Tibial nerve (tissue), 4 donors: ENCODE results near the gene SMARCAD1. TPM values are rescaled to one million over a fixed set of nuclear protein-coding genes. Genes with fewer than 3 reads are reported as not detected.

Experiments used
- DNase-seq, 2 donors: peaks; one replicate each; pipeline ENCODE4 v3.0.0-alpha.2; 2019; ENCODE audit warnings: low spot score in 2 of 2
- H3K27ac ChIP-seq, 4 donors: fragments of 200-600 bp; sonication (generic) in 3 of 4; one replicate each; pipeline ENCODE4 v1.5.1; 2017 to 2019; ENCODE audit warnings: mild to moderate bottlenecking in 1 of 4
- H3K27me3 ChIP-seq, 2 donors: fragments of 200-600 bp; sonication (generic) in 1 of 2; one replicate each; pipeline versions ENCODE4 v1.5.1 to v1.6.0; 2017 to 2019
- H3K36me3 ChIP-seq, 3 donors: fragments of 200-600 bp; sonication (generic); one replicate each; pipeline ENCODE4 v1.5.1; 2018 to 2019
- H3K4me1 ChIP-seq, 4 donors: fragments of 200-600 bp; sonication (generic) in 3 of 4; one replicate each; pipeline ENCODE4 v1.5.1; 2017 to 2019
- H3K4me3 ChIP-seq, 4 donors: fragments of 200-600 bp; sonication (generic) in 3 of 4; one replicate each; pipeline ENCODE4 v1.5.1; 2017 to 2019; ENCODE audit warnings: mild to moderate bottlenecking in 1 of 4, moderate library complexity in 1 of 4
- H3K9me3 ChIP-seq, 4 donors: fragments of 200-600 bp; sonication (generic) in 3 of 4; one replicate each; pipeline ENCODE4 v1.5.1; 2017 to 2019
- CTCF ChIP-seq, 5 experiments: fragments of 200-600 bp in 3 of 5; fragments of 450-650 bp in 2 of 5; sonication (generic) in 3 of 5; IDR thresholded peaks; one replicate each; pipeline ENCODE4 v1.5.1; 2016 to 2019; ENCODE audit warnings: antibody characterized with exemption in 5 of 5, mild to moderate bottlenecking in 3 of 5, moderate library complexity in 2 of 5
- EP300 ChIP-seq, 2 donors: sonication (generic); formaldehyde crosslinking; IDR thresholded peaks; one replicate each; pipeline ENCODE4 v1.6.1; 2017; ENCODE audit warnings: antibody characterized with exemption in 2 of 2, mild to moderate bottlenecking in 1 of 2
- POLR2A ChIP-seq, 2 donors: fragments of 450-650 bp; IDR thresholded peaks; one replicate each; pipeline ENCODE4 v1.6.1; 2017; ENCODE audit warnings: antibody characterized with exemption in 2 of 2, mild to moderate bottlenecking in 2 of 2, moderate library complexity in 2 of 2
- WGBS, 2 donors: methylation state at CpG; one replicate each; pipeline ENCODE4 v1.1.5; 2018; 5-methylcytosine and 5-hydroxymethylcytosine counted together
- total RNA-seq, 4 donors: library from RNA; depleted of rRNA; stranded (reverse); fragments of >200 nt; gene quantifications; one replicate each; pipeline ENCODE4 v1.1.0, GENCODE V29; 2016

Gene SMARCAD1
- total RNA-seq, 4 donors from 2014 or later: 22.3 to 25.7 (median 23.6) TPM

GRCh38 chr4:94177822-94178221 lies 29.8 kb upstream of the SMARCAD1 start:
- H3K27ac ChIP-seq: no peak overlapping the region
- no peaks in the 10 kb centered on the region for H3K9me3 ChIP-seq
- no peaks in the 10 kb centered on the region for H3K36me3 ChIP-seq
- no peak for DNase-seq
- H3K4me1 ChIP-seq: no peaks in the 10 kb centered on the region
- 84 to 93% methylated on average over 2 of the region's 2 CpGs for WGBS, 2 donors
- no peak overlapping the region for H3K4me3 ChIP-seq
- no peaks in the 10 kb centered on the region for H3K27me3 ChIP-seq
- TF ChIP-seq EP300 (IDR thresholded peaks at IDR 0.05) (no peak), CTCF (IDR thresholded peaks at IDR 0.05) (no peak), POLR2A (IDR thresholded peaks at IDR 0.05) (no peak)

GRCh38 chr4:94181815-94182214 lies 25.9 kb upstream of the SMARCAD1 start:
- Histone ChIP-seq H3K27me3 (no peaks in the 10 kb centered on the region), H3K36me3 (no peaks in the 10 kb centered on the region), H3K4me1 (no peaks in the 10 kb centered on the region), H3K27ac (no peak overlapping the region), H3K4me3 (no peak overlapping the region), H3K9me3 (no peaks in the 10 kb centered on the region)
- WGBS, 2 donors: 44 to 81% methylated on average over 1 of the region's 1 CpG
- TF ChIP-seq EP300 (IDR thresholded peaks at IDR 0.05) (no peak), POLR2A (IDR thresholded peaks at IDR 0.05) (no peak), CTCF (IDR thresholded peaks at IDR 0.05) (no peak)
- DNase-seq: no peak

- no peaks in the 10 kb centered on the region for H3K27me3 ChIP-seq
- no peak overlapping the region for H3K4me3 ChIP-seq
- no peak for DNase-seq
- no peak overlapping the region for H3K27ac ChIP-seq
- TF ChIP-seq POLR2A (IDR thresholded peaks at IDR 0.05) (no peak), CTCF (IDR thresholded peaks at IDR 0.05) (no peak), EP300 (IDR thresholded peaks at IDR 0.05) (no peak)
- 52 to 55% methylated on average over 3 of the region's 3 CpGs for WGBS, 2 donors
- no peaks in the 10 kb centered on the region for H3K36me3 ChIP-seq
- peaks cover 0 to 18% (median 6%) of the 10 kb centered on the region in 4 donors for H3K9me3 ChIP-seq
- H3K4me1 ChIP-seq: peaks cover 0 to 4% (median 0%) of the 10 kb centered on the region in 4 donors
Measured at GRCh38 chr4:94202769-94203168, 4.9 kb upstream of the SMARCAD1 start.

- no peaks in the 10 kb centered on the region for H3K9me3 ChIP-seq
- H3K27me3 ChIP-seq: no peaks in the 10 kb centered on the region
- peaks cover 0 to 46% (median 12%) of the 10 kb centered on the region in 4 donors for H3K4me1 ChIP-seq
- H3K4me3 ChIP-seq: peak overlapping the region; percentile 63 to 83 (median 70)
- TF ChIP-seq POLR2A (IDR thresholded peaks at IDR 0.05): no peak
- no peak for TF ChIP-seq CTCF (IDR thresholded peaks at IDR 0.05)
- TF ChIP-seq EP300 (IDR thresholded peaks at IDR 0.05): no peak
- H3K27ac ChIP-seq: peak overlapping the region; percentile 78 to 97 (median 89)
- DNase-seq: no peak
- H3K36me3 ChIP-seq: peaks cover 0 to 31% (median 0%) of the 10 kb centered on the region in 3 donors
- 11% methylated on average over 5 of the region's 5 CpGs for WGBS, 2 donors
Measured at GRCh38 chr4:94208266-94208665, 601 bp downstream of the SMARCAD1 start.

- H3K36me3 ChIP-seq: peaks cover 0 to 37% (median 0%) of the 10 kb centered on the region in 3 donors
- H3K4me1 ChIP-seq: peaks cover 0 to 47% (median 12%) of the 10 kb centered on the region in 4 donors
- H3K4me3 ChIP-seq: peak overlapping the region in 2 of 4 donors; percentile 65 to 74
- H3K9me3 ChIP-seq: no peaks in the 10 kb centered on the region
- peak overlapping the region in 1 of 4 donors; percentile 97 for H3K27ac ChIP-seq
- WGBS, 2 donors: 46 to 65% methylated on average over 1 of the region's 1 CpG
- no peaks in the 10 kb centered on the region for H3K27me3 ChIP-seq
- TF ChIP-seq EP300 (IDR thresholded peaks at IDR 0.05) (no peak), POLR2A (IDR thresholded peaks at IDR 0.05) (no peak), CTCF (IDR thresholded peaks at IDR 0.05) (no peak)
- DNase-seq: no peak
Measured at GRCh38 chr4:94208918-94209317, 1.3 kb downstream of the SMARCAD1 start.
